AG04449 (cell line): Measurements from ENCODE around the gene EMID1.

ENCODE experiments used
- CTCF ChIA-PET: fragments of 350-600 bp; formaldehyde crosslinking; extraction: SDS; loops from one replicate; lab custom pipeline; 2021; ENCODE audit warnings: antibody characterized with exemption; lab: Yijun Ruan, JAX
- POLR2A ChIA-PET: fragments of 400-600, 350-600 bp; formaldehyde crosslinking; extraction: SDS; loops from one replicate; lab custom pipeline; 2020; ENCODE audit warnings: antibody characterized with exemption, inconsistent platforms; lab: Yijun Ruan, JAX
- DNase-seq: peaks from one replicate; pipeline ENCODE4 v3.0.0-alpha.2; 2010; ENCODE audit warnings: low read depth, low spot score
- H3K4me3 ChIP-seq: 2 replicates; pipeline ENCODE4 v1.5.1; 2011; ENCODE audit warnings: low read depth, mild to moderate bottlenecking, control low read depth, low read length
- CTCF ChIP-seq: IDR thresholded peaks from one replicate; pipeline ENCODE4 v1.5.1; 2011; ENCODE audit warnings: mild to moderate bottlenecking, moderate library complexity, low read length, control low read depth, inconsistent platforms; ENCODE audit not compliant: insufficient read depth; ENCODE audit errors: missing control alignments

The EMID1 gene

GRCh38 chr22:29301716-29302401 lies 96.2 kb downstream of the EMID1 start:
- no peak for DNase-seq
- ChIA-PET POLR2A (interaction anchor here (0.5 to 1.1 kb wide), 2 partner anchors 12 to 65 kb away, joined by 3 read pairs; no protein-coding TSS in a partner anchor), CTCF (interaction anchor here (2.9 kb wide), 1 partner anchor 58 kb away, joined by 14 read pairs; no protein-coding TSS in a partner anchor)
- no peak overlapping the region for H3K4me3 ChIP-seq
- no peak for TF ChIP-seq CTCF

GRCh38 chr22:29302402-29302680 lies 96.6 kb downstream of the EMID1 start:
- H3K4me3 ChIP-seq, result no peak overlapping the region
- ChIA-PET CTCF (interaction anchor here (1.1 kb wide), 1 partner anchor 14 kb away, joined by 3 read pairs; no protein-coding TSS in a partner anchor), POLR2A (no interaction called here)
- no peak for DNase-seq
- no peak for TF ChIP-seq CTCF

GRCh38 chr22:29302681-29303465 lies 97.2 kb downstream of the EMID1 start:
- no peak for DNase-seq
- TF ChIP-seq CTCF, result no peak
- H3K4me3 ChIP-seq, result no peak overlapping the region
- CTCF ChIA-PET, result interaction anchor here (1.1 to 1.7 kb wide), 4 partner anchors 9 to 57 kb away, joined by 3 to 11 read pairs (median 4); no protein-coding TSS in a partner anchor
- POLR2A ChIA-PET, result no interaction called here

GRCh38 chr22:29305836-29306174 lies 100.1 kb downstream of the EMID1 start:
- POLR2A ChIA-PET, result interaction anchor here (0.6 kb wide), 2 partner anchors 234 to 286 kb away, joined by 3 read pairs; no protein-coding TSS in a partner anchor
- DNase-seq, result no peak
- H3K4me3 ChIP-seq, result peak overlapping the region; percentile 62
- no peak for TF ChIP-seq CTCF
- CTCF ChIA-PET, result interaction anchor here (0.9 to 4.3 kb wide), 20 partner anchors 8 to 224 kb away, joined by 3 to 48 read pairs (median 6); no protein-coding TSS in a partner anchor

- ChIA-PET CTCF (interaction anchor here (0.7 to 4.3 kb wide), 23 partner anchors 9 to 781 kb away, joined by 3 to 48 read pairs (median 4); partner anchors contain the start of gene AP1B1), POLR2A (interaction anchor here (0.6 to 1.5 kb wide), 4 partner anchors 14 to 286 kb away, joined by 3 to 4 read pairs (median 4); partner anchors contain the start of gene THOC5)
- DNase-seq, result no peak
- peak within 1 kb of the TSS; percentile 62 for H3K4me3 ChIP-seq
- TF ChIP-seq CTCF, result peak; percentile 89
Measured at GRCh38 chr22:29306175-29306834, 100.6 kb downstream of the EMID1 start, which contains the start of gene GAS2L1. TSS of gene GAS2L1 (plus strand) at chr22:29306650. CDS start at chr22:29308106, 1,456 bp downstream.
